Activated CD4-positive, alpha-beta T cell treated with anti-CD3 and anti-CD28 coated beads, Interleukin-2, Interleukin-4, amounts not matched to agents 100 ng/mL and 50 ng/mL, durations not matched to agents 16 hours and 8 hours (primary cell): ENCODE data around the gene THBS4.

ENCODE experiments used
- DNase-seq: peaks from one replicate; pipeline ENCODE4 v3.0.0-alpha.2; 2020; ENCODE audit warnings: low spot score

Gene THBS4

GRCh38 chr5:80034962-80035821 is at the start of gene THBS4:
Gene THBS4 (plus strand): TSS chr5:80035348. CDS start chr5:80035538, 190 bp downstream.
- DNase-seq = no peak

DNA sequence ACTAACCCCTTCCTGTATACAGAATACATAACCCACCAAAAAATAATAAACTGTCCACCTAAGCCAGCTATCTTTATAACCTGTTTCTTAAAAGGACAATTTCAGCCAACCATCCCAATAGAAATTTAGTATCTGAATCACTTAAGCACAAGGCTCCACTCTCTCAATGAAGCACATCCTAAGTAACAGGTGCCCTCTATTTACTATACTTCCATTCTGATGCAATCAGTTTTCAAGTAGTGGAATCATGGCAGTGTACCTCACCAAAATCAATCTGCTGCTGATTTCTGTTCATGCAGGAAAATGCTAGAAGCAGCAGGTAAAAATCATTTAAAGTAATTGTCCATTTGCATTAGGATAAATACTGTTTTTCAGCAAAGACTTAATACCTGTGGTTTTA is 48.9 kb upstream of the THBS4 start:
- DNase-seq = no peak

- peak; percentile 92 for DNase-seq
These were observed 44.9 kb upstream of the THBS4 start for GRCh38 chr5:79990205-79990597.

GRCh38 chr5:79990598-79991507 is 44.3 kb upstream of the THBS4 start, which contains the start of gene MTX3:
Gene MTX3 (minus strand): TSS chr5:79991262. CDS start chr5:79991238, 24 bp downstream.
- peak; percentile 93 for DNase-seq

- DNase-seq = no peak
These were observed 42.1 kb upstream of the THBS4 start for GRCh38 chr5:79992891-79993657.

DNA sequence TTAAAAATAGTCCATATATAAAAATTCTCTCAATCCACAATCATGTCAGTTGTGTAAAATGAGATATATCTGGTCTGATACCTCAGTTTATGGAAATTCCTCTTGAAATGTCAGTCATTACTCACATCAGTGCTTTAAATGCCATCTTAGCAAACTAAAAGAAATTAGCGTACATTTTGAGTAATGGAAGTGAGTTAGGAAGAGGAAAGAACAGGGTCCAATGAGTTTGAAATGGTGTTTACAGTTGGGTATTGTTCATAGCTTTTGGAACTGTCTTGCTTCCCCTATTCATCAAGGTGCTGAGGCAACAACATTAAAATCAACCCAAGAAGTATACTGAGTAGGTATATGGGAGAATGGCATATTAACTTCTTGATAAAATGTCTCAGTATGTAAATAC is 35.4 kb upstream of the THBS4 start:
- no peak for DNase-seq

GRCh38 chr5:80002677-80003076 is 32.5 kb upstream of the THBS4 start:
- DNase-seq = no peak

DNA sequence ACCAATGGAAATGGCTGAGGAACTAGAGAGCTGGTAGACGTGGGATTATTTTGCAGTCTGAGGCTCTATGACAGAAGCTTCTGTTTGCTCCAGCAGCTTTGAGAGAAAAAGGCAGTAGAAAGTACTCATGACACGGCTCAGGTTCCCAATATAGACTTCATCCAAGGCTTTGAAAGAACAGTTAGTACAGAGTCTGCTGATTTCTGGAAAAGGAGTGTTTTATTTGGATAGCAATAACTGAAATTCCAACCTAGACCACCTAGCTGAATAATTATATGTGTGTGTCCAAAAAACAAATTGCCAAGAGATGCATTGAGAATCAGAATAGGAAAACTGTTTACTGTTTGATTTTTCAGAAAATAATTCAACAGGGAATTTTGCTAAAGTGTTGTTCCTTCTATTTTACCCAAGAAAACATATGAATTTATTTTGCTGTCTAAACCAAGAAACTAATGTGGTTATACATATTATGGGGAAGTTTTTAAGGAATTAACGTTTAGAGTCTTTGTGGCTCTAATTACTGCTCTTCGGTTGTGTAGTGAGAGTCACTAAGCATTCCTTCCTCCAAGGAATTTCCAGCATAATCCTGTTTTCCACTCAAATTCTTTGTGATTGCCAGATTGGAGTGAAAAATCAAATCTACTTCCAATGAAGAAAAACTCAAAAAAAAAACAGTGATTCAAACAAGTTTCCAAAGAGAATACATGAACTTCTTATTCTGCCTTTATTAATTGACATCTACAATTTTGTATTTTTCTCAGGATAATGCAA is 26.0 kb upstream of the THBS4 start:
- no peak for DNase-seq

- DNase-seq = no peak
These were observed 24.3 kb upstream of the THBS4 start for GRCh38 chr5:80010754-80011392.

- no peak for DNase-seq
These were observed 10.1 kb upstream of the THBS4 start for GRCh38 chr5:80025069-80025468.

DNA sequence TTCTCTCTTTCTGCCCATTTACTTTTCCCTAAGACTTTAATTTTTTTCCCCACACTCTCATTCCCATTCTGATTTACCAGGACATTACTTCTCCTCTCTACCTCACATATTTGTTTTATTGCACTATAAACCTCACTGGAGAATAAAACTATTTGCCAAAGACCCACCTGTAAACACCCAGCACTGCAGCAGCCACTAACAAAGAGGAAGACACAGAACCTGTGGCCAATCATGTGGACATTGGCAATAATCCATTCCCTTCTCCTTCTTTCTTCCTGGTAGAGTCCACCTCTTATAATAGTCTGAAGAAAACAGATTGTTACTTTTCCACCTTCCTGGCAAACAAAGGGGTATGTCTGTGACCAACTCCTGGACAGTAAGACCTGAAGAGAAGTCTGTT is 8.3 kb upstream of the THBS4 start:
- DNase-seq = no peak

DNA sequence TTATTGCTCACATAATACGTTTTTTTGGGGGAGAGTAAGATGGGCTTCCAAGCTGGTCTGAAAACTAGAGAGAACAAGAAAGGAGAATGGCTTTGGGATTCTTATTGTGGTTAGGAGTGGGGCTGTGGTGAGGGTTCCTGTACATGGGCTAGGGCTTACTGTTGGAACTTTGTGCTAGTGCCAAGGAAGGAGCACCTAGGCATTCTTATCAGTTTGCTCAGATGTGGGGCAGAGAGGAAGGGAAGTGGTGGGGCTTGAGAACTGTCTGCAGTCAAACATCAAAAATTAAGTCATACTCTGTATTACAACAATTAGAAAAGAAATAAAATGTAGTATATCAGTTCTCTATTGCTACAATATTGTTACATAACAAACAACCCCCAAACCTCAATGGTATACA is 4.0 kb upstream of the THBS4 start:
- no peak for DNase-seq

- DNase-seq = peak; percentile 87
These were observed 1.6 kb upstream of the THBS4 start for GRCh38 chr5:80033513-80033912.

- DNase-seq = no peak
These were observed 589 bp upstream of the THBS4 start for GRCh38 chr5:80034559-80034958.

GRCh38 chr5:80035839-80036238 is 691 bp downstream of the THBS4 start:
- no peak for DNase-seq

DNA sequence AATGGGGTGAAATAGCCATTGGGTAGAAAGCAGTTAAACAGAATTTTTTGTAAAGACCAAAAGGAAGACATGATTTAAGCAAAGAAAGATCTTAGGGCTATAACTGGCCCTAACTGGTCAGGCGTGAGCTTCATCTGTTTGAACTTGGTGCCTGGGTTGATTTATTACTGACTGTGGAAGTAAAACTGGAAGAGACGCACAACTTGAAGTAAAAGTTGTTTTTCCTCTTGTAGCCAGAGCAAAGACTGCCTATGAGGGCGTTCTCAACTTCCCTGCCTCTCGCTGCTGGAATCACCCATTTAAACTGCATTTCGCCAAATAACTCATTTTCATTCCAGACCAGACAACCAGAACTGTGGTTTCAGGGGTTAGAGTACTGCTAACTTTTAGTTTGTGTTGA is 1.5 kb downstream of the THBS4 start:
- no peak for DNase-seq

GRCh38 chr5:80037366-80037765 is 2.2 kb downstream of the THBS4 start:
- DNase-seq = peak; percentile 81

DNA sequence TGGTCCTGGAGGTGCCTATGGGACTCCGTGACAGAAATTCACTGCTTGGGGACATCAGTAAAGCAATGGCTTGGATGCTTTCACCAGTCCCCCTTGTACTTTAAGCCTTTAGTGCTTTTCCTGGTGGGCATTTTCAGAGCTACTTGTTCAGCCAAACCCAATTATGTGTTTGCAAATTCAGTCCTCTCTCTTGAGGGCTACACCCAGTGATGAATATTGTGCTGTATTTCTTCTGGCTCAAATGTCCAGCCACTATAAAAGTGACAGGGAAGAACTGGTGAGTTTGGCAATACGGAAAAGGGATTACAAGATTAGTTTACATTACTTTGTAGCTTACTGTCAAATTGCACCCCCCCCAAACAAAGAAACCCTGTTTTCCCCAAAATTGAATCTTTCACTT is 4.5 kb downstream of the THBS4 start:
- no peak for DNase-seq

DNA sequence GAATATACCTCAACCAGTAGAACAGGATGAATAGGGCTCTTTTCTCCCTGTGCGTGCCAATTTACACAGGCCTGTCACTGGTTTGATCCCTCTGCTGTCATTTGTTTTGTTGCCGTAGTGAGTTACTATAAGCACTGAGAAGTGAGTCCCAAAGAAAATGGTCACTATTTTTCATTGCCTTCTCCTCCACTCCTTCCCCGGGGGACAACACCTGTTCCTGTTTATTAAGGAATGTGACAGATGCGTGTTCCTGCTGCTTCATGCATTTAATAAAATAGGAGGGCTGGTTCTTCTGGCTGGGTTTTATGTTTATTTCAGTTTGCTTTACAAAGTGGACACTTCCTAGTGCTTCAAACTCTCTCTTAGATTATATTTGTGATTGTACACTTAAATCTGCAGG is 6.4 kb downstream of the THBS4 start:
- DNase-seq = no peak

DNA sequence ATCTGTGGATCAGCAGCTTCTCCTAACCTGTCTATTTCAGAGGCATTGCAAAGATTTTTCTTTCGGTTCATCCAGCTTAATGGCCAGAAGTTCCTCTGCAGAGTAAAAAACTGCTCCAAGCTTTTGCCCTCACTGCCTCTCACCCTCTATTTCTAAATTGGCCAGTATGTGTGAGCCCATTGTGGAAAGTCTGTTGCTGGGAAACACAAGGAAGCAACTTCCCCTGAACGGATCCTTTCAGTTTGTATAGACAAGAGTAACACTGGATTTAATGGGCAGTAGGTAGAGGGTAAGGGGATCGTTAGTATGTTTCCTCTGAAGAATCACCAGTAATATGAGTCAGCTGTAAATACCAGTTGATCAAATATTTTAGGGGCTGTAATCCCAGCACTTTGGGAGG is 7.2 kb downstream of the THBS4 start:
- DNase-seq = no peak

DNA sequence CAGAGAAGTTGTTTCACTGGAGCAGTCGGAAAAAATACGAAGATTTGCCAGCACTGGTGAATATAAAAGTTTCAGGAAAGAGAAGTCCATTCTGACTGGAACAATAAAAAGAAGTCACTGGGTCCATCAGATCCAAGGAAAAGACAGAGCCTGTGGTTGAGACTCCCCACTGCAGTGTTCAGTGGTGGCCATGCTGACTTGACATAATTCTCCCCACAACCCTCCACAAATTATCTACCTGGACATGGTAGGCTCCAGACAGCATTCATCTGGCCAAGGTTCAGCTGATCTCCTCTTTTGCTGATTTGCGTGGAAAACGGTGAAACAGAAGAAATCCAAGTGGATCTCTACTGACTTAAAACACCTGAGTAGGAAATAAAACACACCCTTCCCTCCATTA is 8.0 kb downstream of the THBS4 start:
- DNase-seq = no peak
